CD4-positive, alpha-beta T cell treated with Interleukin-4 for 4 hours (primary cell): ENCODE results near the gene ATP9B.
"Not testable (repeated sequence)": the region's sequence is repeated elsewhere in the genome, so short reads cannot be mapped to it uniquely, and the experiment has no call there.

Source experiments
- DNase-seq: peaks from one replicate; pipeline ENCODE4 v3.0.0-alpha.2; 2020

Gene ATP9B

GRCh38 chr18:79072655-79073054 lies 3.5 kb downstream of the ATP9B start:
- not testable (repeated sequence) for DNase-seq

DNA sequence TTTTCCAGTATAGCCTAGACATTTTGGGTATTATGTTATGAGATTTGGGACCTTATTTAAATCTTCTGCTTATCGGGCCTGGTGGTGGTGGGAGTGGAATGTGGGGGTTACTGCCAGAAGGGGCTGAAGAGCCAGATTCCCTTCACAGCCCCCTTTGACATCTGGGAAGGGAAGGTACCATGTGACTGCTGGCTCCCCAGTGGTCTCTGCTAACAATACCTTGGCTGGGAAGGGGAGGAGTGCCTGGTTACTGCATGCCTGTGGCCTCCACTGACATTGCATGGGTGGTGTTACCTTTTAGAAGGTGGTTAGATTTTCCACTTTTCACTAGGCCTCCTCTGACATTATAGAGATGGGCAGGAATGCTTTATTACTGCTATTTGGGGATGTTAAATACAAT lies 8.0 kb downstream of the ATP9B start:
- DNase-seq = no peak

- DNase-seq = not testable (repeated sequence)
These were observed 9.6 kb downstream of the ATP9B start for GRCh38 chr18:79078791-79079190.

GRCh38 chr18:79092874-79093273 lies 23.7 kb downstream of the ATP9B start:
- no peak for DNase-seq

GRCh38 chr18:79093986-79094385 lies 24.8 kb downstream of the ATP9B start:
- DNase-seq = no peak

GRCh38 chr18:79095216-79095615 lies 26.0 kb downstream of the ATP9B start:
- no peak for DNase-seq

GRCh38 chr18:79100944-79101343 lies 31.8 kb downstream of the ATP9B start:
- no peak for DNase-seq

DNA sequence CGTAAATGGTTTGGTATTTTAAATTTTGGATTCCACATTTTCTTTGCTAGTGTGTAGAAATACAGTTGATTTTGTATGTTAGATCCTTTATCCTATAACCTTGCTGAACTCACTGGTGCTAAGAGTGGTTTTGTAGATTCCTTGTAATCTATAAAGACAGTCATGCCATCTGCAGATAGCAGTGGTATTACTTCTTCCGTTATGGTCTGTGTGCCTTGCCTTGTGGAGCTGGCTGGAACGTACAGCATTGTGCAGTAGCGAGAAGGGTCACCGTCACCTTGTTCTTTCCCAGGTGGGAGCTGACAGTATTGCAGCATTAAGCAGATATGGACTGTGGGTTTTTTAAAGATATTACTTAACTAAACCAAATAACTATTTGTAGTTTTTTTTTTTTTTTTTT lies 33.7 kb downstream of the ATP9B start:
- DNase-seq = no peak

DNA sequence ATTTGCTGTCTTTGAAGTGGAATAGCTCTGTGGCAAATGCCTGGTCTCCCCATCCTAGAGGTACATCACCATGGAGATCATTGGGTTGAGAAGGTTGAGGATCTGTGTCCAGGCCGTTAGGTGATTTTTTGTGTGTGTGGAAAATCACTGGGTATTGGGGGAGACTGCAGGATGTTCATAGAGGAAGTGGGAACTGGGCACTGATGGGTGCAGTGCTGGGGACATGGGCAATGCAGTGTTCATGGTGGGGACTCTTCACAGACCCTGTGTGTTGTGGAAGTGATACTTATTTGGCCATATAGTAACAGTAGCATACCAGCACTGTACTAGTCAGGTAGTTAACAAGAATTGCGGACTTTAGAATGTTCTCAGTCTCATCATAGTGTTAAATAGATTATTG lies 34.9 kb downstream of the ATP9B start:
- DNase-seq = no peak

DNA sequence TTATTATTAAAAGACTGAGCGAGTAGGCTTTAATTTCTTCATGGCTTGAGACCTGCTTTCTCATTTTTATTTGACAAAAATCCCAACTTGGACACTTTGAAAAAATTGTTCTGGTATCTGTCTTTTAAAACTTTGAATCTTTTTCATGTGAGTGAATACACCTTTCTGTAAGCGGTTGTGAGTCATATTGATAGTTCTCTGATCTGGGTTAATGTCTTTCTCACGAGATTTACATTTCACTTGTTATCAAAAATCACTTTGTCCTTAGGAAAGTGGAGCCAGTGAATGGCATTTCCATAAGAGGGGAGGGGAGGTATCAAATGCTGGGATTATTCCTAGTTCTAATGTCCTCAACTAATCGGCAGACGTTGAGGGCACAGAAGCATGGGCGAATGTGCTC lies 36.3 kb downstream of the ATP9B start:
- no peak for DNase-seq

DNA sequence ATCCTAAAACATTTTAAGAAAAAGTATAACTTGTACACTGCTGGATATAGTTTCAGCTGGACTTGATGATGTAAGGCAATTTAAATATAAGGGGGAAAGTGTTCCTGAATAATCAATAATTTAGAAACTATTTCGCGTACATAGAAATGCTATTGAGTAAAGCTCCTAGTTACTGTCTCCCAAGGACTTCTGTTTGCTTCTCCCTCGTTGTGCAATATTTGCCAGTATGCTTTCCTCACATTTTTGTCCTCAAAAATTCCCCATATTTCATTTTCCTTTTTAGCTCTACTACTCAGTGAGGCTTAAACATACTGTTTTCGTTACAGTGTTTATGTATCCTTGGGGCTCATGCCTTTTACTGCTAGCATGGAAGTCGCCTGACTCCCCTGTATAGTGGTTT lies 36.9 kb downstream of the ATP9B start:
- DNase-seq = no peak

- DNase-seq = no peak
These were observed 38.7 kb downstream of the ATP9B start for GRCh38 chr18:79107886-79108285.

- no peak for DNase-seq
These were observed 39.5 kb downstream of the ATP9B start for GRCh38 chr18:79108549-79109215.

GRCh38 chr18:79111483-79111882 lies 42.3 kb downstream of the ATP9B start:
- no peak for DNase-seq

DNA sequence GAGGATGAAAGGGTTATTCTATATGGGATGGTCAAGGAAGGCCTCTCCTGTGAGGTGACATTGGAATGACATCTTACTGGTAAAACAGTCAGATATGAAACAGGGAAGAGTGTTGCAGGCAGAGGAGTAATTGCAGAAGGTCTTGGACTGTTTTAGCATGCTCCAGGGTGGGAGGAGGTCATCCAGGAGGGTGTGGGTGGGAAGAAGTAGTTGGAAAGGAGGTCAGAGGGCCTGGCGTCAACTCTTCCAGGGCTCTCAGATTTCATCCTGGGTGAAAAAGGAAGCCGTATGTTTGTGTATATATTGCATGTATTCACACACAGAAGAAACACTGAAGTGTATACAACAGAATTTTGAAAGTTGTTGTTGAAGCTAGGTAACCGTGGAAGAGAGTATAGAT lies 48.2 kb downstream of the ATP9B start:
- DNase-seq = no peak

DNA sequence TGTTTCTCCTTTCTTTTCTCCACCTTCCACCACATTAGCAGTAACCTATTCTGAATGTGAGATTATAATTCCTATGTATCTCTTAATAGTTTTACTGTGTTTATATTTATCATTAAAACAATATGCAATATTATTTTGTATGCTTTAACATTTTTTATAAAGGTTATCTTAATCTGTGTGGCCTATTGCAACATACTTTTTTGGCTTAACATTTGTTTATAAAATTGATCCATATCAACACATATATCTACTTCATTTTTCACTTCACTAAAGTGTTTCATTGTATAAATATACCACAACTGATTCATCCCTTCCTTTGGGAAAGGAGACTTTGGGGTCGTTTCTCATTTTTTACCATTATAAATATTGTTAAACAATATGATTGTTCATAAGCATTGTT lies 48.6 kb downstream of the ATP9B start:
- DNase-seq = no peak

DNA sequence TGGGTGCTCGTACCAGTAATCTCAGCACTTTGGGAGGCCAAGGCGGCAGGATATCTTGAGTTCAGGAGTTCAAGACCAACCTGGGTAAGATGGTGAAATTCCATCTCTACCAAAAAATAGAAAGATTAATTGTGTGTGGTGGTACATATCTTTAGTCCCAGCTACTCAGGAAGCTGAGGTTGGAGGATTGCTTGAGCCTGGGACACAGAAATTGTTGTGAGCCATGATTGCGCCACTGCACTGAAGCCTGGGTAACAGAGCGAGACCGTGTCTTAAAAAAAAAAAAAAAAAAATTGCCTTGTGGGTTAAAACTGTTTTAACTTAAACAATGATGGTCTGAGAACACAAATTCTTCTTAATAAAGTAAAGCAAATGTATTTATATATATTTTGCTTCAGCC lies 49.6 kb downstream of the ATP9B start:
- DNase-seq = no peak

DNA sequence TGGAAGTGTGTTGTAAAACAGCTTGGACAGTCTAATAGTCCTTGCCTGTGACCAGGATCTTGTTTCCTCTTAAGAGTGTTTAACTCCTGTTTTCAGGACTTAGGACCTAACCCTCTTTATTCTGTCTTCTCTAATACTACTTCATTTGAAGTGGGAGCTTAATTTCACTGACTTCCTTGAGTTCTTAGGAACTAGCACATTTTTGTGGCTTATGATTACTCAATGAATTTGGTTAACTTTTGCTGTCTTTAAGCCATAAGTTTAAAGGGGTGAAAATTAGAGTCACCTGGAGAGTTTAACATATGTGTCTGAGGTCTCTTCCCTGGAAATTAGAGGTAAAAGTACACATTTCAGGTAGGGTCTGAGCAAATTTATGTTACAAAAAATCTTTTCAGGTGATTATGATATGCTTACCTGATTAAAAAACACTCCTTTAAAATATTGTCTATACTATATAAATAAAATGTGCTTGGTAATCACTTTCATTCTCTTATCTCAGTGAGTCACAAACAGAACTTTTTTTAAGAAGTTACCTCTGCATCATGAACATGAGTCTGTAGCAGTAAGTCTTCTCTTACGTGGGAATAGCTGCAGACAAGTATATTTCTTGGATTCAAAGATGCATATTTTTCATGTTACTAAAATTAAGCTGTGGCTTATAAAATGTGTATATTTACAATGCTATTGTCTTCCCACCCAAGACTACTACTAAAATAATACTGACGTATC lies 52.7 kb downstream of the ATP9B start:
- DNase-seq = no peak

GRCh38 chr18:79123948-79124347 lies 54.8 kb downstream of the ATP9B start:
- DNase-seq = no peak

GRCh38 chr18:79129120-79129519 lies 59.9 kb downstream of the ATP9B start:
- no peak for DNase-seq

- no peak for DNase-seq
These were observed 64.5 kb downstream of the ATP9B start for GRCh38 chr18:79133724-79134123.

- DNase-seq = no peak
These were observed 66.7 kb downstream of the ATP9B start for GRCh38 chr18:79135924-79136323.

DNA sequence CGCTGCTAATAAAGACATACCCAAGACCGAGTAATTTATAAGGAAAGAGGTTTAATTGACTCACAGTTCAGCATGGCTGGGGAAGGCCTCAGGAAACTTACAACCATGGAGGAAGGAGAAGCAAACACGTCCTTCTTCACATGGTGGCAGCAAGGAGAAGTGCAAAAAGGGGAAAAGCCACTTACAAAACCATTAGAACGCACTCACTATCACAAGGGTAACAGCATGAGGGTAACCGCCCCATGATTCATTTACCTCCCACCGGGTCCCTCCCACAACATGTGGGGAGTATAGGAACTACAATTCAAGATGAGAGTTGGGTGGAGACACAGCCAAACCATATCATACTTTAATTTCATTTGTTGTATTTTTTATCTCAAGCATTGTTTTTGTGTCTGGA lies 67.5 kb downstream of the ATP9B start:
- no peak for DNase-seq

- DNase-seq = peak; percentile 38
These were observed 70.0 kb downstream of the ATP9B start for GRCh38 chr18:79139206-79139605.

DNA sequence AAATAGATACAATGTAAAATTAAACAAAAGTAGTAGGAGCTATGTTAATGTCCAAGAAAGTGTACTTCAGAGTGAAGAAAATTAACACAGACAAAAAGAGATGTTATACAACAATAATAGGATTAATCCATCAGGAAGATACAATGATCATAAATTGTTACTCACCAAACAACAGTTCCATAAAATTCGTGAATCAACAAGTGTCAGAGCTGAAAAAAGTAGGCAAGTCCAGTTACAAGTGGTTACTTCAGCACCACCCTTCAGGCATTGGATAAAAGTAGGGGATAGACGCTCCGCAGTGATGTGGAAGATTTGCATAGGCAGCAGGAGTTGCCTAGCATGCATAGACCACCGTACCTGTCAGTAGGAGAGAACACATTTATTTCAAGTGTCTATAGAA lies 77.8 kb downstream of the ATP9B start:
- no peak for DNase-seq
